DOHH2 (cell line): ENCODE results near the gene SMCHD1.
"Not testable (repeated sequence)": the region's sequence is repeated elsewhere in the genome, so short reads cannot be mapped to it uniquely, and the experiment has no call there.

Source experiments
- H3F3A ChIP-seq: fragments of 200-600 bp; sonication (generic), shearing (Covaris generic); 2 replicates; pipeline ENCODE4 v1.6.0; 2016; ENCODE audit warnings: antibody characterized with exemption, mild to moderate bottlenecking; ENCODE audit not compliant: control insufficient read depth, insufficient read depth
- H3K27ac ChIP-seq: fragments of 200-600 bp; sonication (generic); 2 replicates; pipeline ENCODE4 v1.5.1; 2014; ENCODE audit warnings: low read depth, mild to moderate bottlenecking, low read length, moderate library complexity
- H3K27me3 ChIP-seq: fragments of 200-600 bp; sonication (generic); 2 replicates; pipeline ENCODE4 v1.6.1; 2014; ENCODE audit warnings: mild to moderate bottlenecking, low read length, mixed read lengths; ENCODE audit not compliant: control insufficient read depth
- H3K36me3 ChIP-seq: fragments of 200-600 bp; sonication (generic); 2 replicates; pipeline ENCODE4 v1.6.1; 2014; ENCODE audit warnings: mild to moderate bottlenecking, low read length, moderate library complexity, mixed read lengths; ENCODE audit not compliant: control insufficient read depth
- H3K4me1 ChIP-seq: fragments of 200-600 bp; sonication (generic); 2 replicates; pipeline ENCODE4 v1.6.1; 2014; ENCODE audit warnings: mild to moderate bottlenecking, low read length, mixed read lengths; ENCODE audit not compliant: control insufficient read depth
- H3K4me2 ChIP-seq: fragments of 200-600 bp; sonication (generic); 2 replicates; pipeline ENCODE4 v1.6.0; 2014; ENCODE audit warnings: mild to moderate bottlenecking, low read length, moderate library complexity
- H3K4me3 ChIP-seq: fragments of 200-600 bp; sonication (generic); 2 replicates; pipeline ENCODE4 v1.5.1; 2014; ENCODE audit warnings: mild to moderate bottlenecking, low read length, mixed read lengths
- H3K79me2 ChIP-seq: fragments of 200-600 bp; sonication (generic); 2 replicates; pipeline ENCODE4 v1.6.1; 2014; ENCODE audit warnings: mild to moderate bottlenecking, low read length, mixed read lengths; ENCODE audit not compliant: control insufficient read depth
- H3K9me2 ChIP-seq: fragments of 200-600 bp; sonication (generic); replicated peaks from 2 replicates; pipeline ENCODE4 v1.6.1; 2014; ENCODE audit warnings: mild to moderate bottlenecking, low read length, mixed read lengths; ENCODE audit not compliant: control insufficient read depth
- H3K9me3 ChIP-seq: fragments of 200-600 bp; sonication (generic); 2 replicates; pipeline ENCODE4 v1.6.1; 2014; ENCODE audit warnings: antibody characterized with exemption, low read length, mixed read lengths; ENCODE audit not compliant: control insufficient read depth, insufficient read depth
- H4K20me1 ChIP-seq: fragments of 200-600 bp; sonication (generic); 2 replicates; pipeline ENCODE4 v1.6.0; 2014; ENCODE audit warnings: low read depth, mild to moderate bottlenecking, antibody characterized with exemption, low read length, moderate library complexity; ENCODE audit not compliant: control insufficient read depth, insufficient read depth
- EZH2phosphoT487 ChIP-seq: fragments of 200-600 bp; sonication (generic); IDR thresholded peaks from 2 replicates; pipeline ENCODE4 v1.6.1; 2017; ENCODE audit warnings: borderline replicate concordance, mild to moderate bottlenecking, antibody characterized with exemption, low read length, moderate library complexity, mixed read lengths
- TF ChIP-seq, protein P1 (sequence below): fragments of 200-600 bp; sonication (generic); IDR thresholded peaks from one replicate; pipeline ENCODE4 v1.5.1; 2014; ENCODE audit warnings: antibody characterized with exemption, mild to moderate bottlenecking, low read depth, low read length; ENCODE audit not compliant: poor library complexity, severe bottlenecking

The SMCHD1 gene

DNA sequence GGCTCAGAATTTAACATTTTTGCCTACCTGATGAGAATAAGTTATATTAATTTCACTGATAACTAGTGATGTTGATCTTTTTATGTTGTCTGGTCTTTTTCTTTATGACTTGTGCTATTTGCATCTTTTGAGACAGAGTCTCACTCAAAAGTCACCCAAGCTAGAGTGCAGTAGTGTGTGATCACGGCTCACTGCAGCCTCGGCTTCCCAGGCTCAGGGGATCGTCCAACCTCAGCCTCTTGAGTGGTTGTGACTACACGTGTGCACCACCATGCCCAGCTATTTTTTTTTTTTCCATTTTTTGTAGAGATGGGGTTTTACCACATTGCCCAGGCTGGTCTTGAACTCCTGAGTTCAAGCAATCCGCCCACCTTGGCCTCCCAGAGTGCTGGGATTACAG is 7.5 kb downstream of the SMCHD1 start:
- Histone ChIP-seq H3K4me1 (peaks cover 24% of the 10 kb centered on the region), H4K20me1 (peaks cover 30% of the 10 kb centered on the region), H3F3A (peaks cover 14% of the 10 kb centered on the region; the same call in 1 of the 2 replicates), H3K79me2 (peaks cover 96% of the 10 kb centered on the region), H3K4me2 (peak overlapping the region; percentile 7), H3K9me2 (no peaks in the 10 kb centered on the region), H3K27ac (no peak overlapping the region), H3K27me3 (no peaks in the 10 kb centered on the region), H3K36me3 (peaks cover 64% of the 10 kb centered on the region), H3K4me3 (no peak overlapping the region), H3K9me3 (no peaks in the 10 kb centered on the region)
- TF ChIP-seq, protein P1, sequence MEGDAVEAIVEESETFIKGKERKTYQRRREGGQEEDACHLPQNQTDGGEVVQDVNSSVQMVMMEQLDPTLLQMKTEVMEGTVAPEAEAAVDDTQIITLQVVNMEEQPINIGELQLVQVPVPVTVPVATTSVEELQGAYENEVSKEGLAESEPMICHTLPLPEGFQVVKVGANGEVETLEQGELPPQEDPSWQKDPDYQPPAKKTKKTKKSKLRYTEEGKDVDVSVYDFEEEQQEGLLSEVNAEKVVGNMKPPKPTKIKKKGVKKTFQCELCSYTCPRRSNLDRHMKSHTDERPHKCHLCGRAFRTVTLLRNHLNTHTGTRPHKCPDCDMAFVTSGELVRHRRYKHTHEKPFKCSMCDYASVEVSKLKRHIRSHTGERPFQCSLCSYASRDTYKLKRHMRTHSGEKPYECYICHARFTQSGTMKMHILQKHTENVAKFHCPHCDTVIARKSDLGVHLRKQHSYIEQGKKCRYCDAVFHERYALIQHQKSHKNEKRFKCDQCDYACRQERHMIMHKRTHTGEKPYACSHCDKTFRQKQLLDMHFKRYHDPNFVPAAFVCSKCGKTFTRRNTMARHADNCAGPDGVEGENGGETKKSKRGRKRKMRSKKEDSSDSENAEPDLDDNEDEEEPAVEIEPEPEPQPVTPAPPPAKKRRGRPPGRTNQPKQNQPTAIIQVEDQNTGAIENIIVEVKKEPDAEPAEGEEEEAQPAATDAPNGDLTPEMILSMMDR: no peak
- no peak for TF ChIP-seq EZH2phosphoT487

DNA sequence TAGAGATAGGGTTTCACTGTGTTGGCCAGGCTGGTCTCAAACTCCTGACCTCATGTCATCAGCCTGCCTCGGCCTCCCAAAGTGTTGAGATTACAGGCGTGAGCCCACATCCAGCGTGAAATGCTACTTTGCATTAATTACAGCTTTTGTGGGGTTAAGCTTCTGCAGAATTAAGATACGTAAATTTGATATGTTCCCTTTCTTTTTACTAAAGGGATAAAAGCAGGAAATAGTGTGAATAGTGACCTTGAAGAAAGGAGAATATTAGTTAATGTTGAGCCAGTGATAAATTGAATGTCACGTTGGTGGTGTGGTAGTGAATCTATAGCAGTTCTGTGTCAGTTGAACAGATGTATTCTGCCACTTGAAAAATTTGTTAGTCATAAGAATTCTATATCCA is 16.9 kb downstream of the SMCHD1 start:
- Histone ChIP-seq H3K4me3 (no peak overlapping the region), H3K4me2 (no peak overlapping the region), H3K27ac (no peak overlapping the region), H3K27me3 (no peaks in the 10 kb centered on the region), H3K36me3 (peaks cover 95% of the 10 kb centered on the region), H4K20me1 (no peaks in the 10 kb centered on the region), H3K79me2 (peaks cover 88% of the 10 kb centered on the region), H3K4me1 (no peaks in the 10 kb centered on the region), H3F3A (no peaks in the 10 kb centered on the region), H3K9me2 (no peaks in the 10 kb centered on the region), H3K9me3 (no peaks in the 10 kb centered on the region)
- TF ChIP-seq EZH2phosphoT487: no peak
- TF ChIP-seq, protein P1: no peak

DNA sequence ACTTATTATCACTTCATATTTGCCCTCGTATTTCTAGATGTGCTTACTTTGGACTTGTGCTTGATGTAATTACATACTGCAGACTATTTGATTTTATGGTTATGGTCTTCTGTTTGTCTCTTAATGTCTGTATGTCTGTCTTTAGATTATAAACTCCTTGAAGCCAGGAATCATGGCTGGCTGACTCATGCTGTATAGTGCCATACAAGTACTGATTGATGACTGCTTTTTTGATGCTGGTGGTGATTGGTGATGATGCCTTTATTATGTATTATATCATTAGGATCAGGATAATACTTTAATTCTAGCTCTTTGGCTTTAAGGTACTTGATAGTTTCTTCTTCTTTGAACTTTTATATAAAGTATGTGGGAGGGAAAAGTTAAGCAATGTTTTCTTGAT is 17.3 kb downstream of the SMCHD1 start:
- no peak overlapping the region for H3K27ac ChIP-seq
- no peak overlapping the region for H3K4me2 ChIP-seq
- no peaks in the 10 kb centered on the region for H3K9me2 ChIP-seq
- H4K20me1 ChIP-seq: no peaks in the 10 kb centered on the region
- no peaks in the 10 kb centered on the region for H3K4me1 ChIP-seq
- no peak overlapping the region for H3K4me3 ChIP-seq
- no peaks in the 10 kb centered on the region for H3F3A ChIP-seq
- no peaks in the 10 kb centered on the region for H3K9me3 ChIP-seq
- peaks cover 97% of the 10 kb centered on the region for H3K36me3 ChIP-seq
- H3K79me2 ChIP-seq: peaks cover 90% of the 10 kb centered on the region
- TF ChIP-seq, protein P1: no peak
- no peak for TF ChIP-seq EZH2phosphoT487
- no peaks in the 10 kb centered on the region for H3K27me3 ChIP-seq

DNA sequence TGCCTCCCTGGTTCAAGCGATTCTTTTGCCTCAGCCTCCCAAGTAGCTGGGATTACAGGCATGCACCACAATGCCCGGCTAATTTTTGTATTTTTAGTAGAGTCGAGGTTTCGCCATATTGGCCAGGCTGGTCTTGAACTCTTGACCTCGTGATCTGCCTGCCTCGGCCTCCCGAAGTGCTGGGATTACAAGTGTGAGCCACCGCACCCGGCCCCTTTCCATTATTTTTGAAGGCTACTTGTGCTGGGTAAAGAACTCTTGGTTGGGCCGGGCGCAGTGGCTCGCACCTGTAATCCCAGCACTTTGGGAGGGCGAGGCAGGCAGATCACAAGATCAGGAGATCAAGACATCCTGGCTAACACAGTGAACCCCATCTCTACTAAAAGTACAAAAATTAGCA is 23.4 kb downstream of the SMCHD1 start:
- not testable (repeated sequence) for H3K27ac ChIP-seq, H3F3A ChIP-seq, H3K4me2 ChIP-seq, H3K9me2 ChIP-seq, H3K27me3 ChIP-seq, H3K4me3 ChIP-seq, H3K4me1 ChIP-seq, H3K9me3 ChIP-seq, H4K20me1 ChIP-seq
- Histone ChIP-seq H3K36me3 (peaks cover 91% of the 10 kb centered on the region), H3K79me2 (peaks cover 90% of the 10 kb centered on the region)
